ENCODE data around the gene CLASRP.

The CLASRP gene

GRCh38 chr19:45100846-45101252 is 62.0 kb downstream of the CLASRP start:
- TF ChIP-seq ZFP30 (CRISPR knock-in tag; IDR thresholded peaks at IDR 0.05) (no peak), BACH2 (CRISPR knock-in tag; IDR thresholded peaks at IDR 0.05; ENCODE audit: borderline replicate concordance) (no peak), PATZ1 (CRISPR knock-in tag; IDR thresholded peaks at IDR 0.05; ENCODE audit: borderline replicate concordance) (no peak), ARNTL (CRISPR knock-in tag; IDR thresholded peaks at IDR 0.05; ENCODE audit: borderline replicate concordance, low read depth) (no peak), ESRRG (CRISPR knock-in tag; IDR thresholded peaks at IDR 0.05) (no peak), TOX (CRISPR knock-in tag; IDR thresholded peaks at IDR 0.05; ENCODE audit: borderline replicate concordance) (no peak), PPARA (CRISPR knock-in tag; IDR thresholded peaks at IDR 0.05; ENCODE audit: borderline replicate concordance) (no peak), OSR1 (CRISPR knock-in tag; IDR thresholded peaks at IDR 0.05) (no peak), ZFP3 (CRISPR knock-in tag; IDR thresholded peaks at IDR 0.05) (no peak), TCF4 (CRISPR knock-in tag; IDR thresholded peaks at IDR 0.05; ENCODE audit: borderline replicate concordance) (no peak), ISL1 (CRISPR knock-in tag; IDR thresholded peaks at IDR 0.05) (no peak)
- TF ChIP-seq, protein P1, sequence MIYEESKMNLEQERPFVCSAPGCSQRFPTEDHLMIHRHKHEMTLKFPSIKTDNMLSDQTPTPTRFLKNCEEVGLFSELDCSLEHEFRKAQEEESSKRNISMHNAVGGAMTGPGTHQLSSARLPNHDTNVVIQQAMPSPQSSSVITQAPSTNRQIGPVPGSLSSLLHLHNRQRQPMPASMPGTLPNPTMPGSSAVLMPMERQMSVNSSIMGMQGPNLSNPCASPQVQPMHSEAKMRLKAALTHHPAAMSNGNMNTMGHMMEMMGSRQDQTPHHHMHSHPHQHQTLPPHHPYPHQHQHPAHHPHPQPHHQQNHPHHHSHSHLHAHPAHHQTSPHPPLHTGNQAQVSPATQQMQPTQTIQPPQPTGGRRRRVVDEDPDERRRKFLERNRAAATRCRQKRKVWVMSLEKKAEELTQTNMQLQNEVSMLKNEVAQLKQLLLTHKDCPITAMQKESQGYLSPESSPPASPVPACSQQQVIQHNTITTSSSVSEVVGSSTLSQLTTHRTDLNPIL (CRISPR knock-in tag; IDR thresholded peaks at IDR 0.05; ENCODE audit: low read depth) = no peak
- TF ChIP-seq, protein P2, sequence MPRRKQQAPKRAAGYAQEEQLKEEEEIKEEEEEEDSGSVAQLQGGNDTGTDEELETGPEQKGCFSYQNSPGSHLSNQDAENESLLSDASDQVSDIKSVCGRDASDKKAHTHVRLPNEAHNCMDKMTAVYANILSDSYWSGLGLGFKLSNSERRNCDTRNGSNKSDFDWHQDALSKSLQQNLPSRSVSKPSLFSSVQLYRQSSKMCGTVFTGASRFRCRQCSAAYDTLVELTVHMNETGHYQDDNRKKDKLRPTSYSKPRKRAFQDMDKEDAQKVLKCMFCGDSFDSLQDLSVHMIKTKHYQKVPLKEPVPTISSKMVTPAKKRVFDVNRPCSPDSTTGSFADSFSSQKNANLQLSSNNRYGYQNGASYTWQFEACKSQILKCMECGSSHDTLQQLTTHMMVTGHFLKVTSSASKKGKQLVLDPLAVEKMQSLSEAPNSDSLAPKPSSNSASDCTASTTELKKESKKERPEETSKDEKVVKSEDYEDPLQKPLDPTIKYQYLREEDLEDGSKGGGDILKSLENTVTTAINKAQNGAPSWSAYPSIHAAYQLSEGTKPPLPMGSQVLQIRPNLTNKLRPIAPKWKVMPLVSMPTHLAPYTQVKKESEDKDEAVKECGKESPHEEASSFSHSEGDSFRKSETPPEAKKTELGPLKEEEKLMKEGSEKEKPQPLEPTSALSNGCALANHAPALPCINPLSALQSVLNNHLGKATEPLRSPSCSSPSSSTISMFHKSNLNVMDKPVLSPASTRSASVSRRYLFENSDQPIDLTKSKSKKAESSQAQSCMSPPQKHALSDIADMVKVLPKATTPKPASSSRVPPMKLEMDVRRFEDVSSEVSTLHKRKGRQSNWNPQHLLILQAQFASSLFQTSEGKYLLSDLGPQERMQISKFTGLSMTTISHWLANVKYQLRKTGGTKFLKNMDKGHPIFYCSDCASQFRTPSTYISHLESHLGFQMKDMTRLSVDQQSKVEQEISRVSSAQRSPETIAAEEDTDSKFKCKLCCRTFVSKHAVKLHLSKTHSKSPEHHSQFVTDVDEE (CRISPR knock-in tag; IDR thresholded peaks at IDR 0.05) = no peak
- no peak for ATAC-seq

DNA sequence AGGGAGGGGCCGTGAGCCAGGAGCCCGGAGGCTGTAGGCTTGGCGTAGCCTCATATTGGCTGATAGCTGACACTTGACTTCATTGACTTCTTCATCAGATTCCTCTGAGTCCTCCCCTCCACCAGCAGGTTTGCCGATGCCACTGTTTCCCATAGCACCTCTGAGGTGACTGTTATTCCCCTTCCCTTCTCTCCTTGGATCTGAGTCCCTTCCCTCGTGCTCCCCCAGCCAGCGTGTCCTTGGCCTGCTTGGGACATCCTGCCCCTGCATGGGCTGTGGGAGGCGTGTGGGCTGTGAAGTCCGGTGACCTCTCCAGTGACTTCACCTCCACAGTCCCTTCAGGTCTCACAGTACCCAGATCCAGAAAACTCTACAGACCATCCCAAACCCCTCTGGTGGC is 63.0 kb downstream of the CLASRP start:
- TF ChIP-seq PATZ1 (CRISPR knock-in tag; IDR thresholded peaks at IDR 0.05; ENCODE audit: borderline replicate concordance) (no peak), BACH2 (CRISPR knock-in tag; IDR thresholded peaks at IDR 0.05; ENCODE audit: borderline replicate concordance) (no peak)
- no peak for ATAC-seq

- ATAC-seq = no peak
- TF ChIP-seq ESRRG (CRISPR knock-in tag; IDR thresholded peaks at IDR 0.05) = no peak
- TF ChIP-seq OSR1 (CRISPR knock-in tag; IDR thresholded peaks at IDR 0.05) = no peak
- TF ChIP-seq POU6F1 (CRISPR knock-in tag; IDR thresholded peaks at IDR 0.05; ENCODE audit: borderline replicate concordance, low read depth) = no peak
- TF ChIP-seq ZNF8 (CRISPR knock-in tag; IDR thresholded peaks at IDR 0.05) = no peak
- TF ChIP-seq, protein P2 (CRISPR knock-in tag; IDR thresholded peaks at IDR 0.05) = no peak
- no peak for TF ChIP-seq ISL1 (CRISPR knock-in tag; IDR thresholded peaks at IDR 0.05)
- no peak for TF ChIP-seq ZFP3 (CRISPR knock-in tag; IDR thresholded peaks at IDR 0.05)
- TF ChIP-seq PPARA (CRISPR knock-in tag; IDR thresholded peaks at IDR 0.05; ENCODE audit: borderline replicate concordance) = no peak
- no peak for TF ChIP-seq ZNF70 (CRISPR knock-in tag; IDR thresholded peaks at IDR 0.05)
- no peak for TF ChIP-seq TOX (CRISPR knock-in tag; IDR thresholded peaks at IDR 0.05; ENCODE audit: borderline replicate concordance)
- TF ChIP-seq CSDC2 (CRISPR knock-in tag; IDR thresholded peaks at IDR 0.05) = no peak
These were observed 63.6 kb downstream of the CLASRP start for GRCh38 chr19:45102481-45102880.

Measured in SK-N-SH treated with all-trans-retinoic acid at 6 μM for 48 hours (cell line).